Smooth muscle cell (in vitro differentiated cells): ENCODE measurements around the gene CCDC112. TPM values are rescaled to one million over a fixed set of nuclear protein-coding genes. Genes with fewer than 3 reads are reported as not detected.

Experiments
- DNase-seq: peaks from one replicate; lab custom pipeline; 2025; ENCODE audit not compliant: unreplicated experiment; lab: John Stamatoyannopoulos, UW
- H2AFZ ChIP-seq: fragments of 200-600 bp; sonication (generic); 2 replicates; pipeline ENCODE4 v1.6.0; 2016; ENCODE audit warnings: antibody characterized with exemption, low read depth, mild to moderate bottlenecking
- H3F3A ChIP-seq: fragments of 200-600 bp; sonication (generic); 2 replicates; pipeline ENCODE4 v1.6.0; 2017; ENCODE audit warnings: antibody characterized with exemption, low read depth
- H3K27ac ChIP-seq: fragments of 200-600 bp; sonication (generic); 2 replicates; pipeline ENCODE4 v1.5.1; 2016; ENCODE audit warnings: low read depth, mild to moderate bottlenecking
- H3K27me3 ChIP-seq: fragments of 200-600 bp; sonication (generic); 2 replicates; pipeline ENCODE4 v1.6.1; 2016; ENCODE audit warnings: low read depth, mild to moderate bottlenecking
- H3K36me3 ChIP-seq: fragments of 200-600 bp; sonication (generic); 2 replicates; pipeline ENCODE4 v1.5.1; 2016; ENCODE audit warnings: low read depth
- H3K4me1 ChIP-seq: fragments of 200-600 bp; sonication (generic); 2 replicates; pipeline ENCODE4 v1.5.1; 2016; ENCODE audit warnings: low read depth
- H3K4me2 ChIP-seq: fragments of 200-600 bp; sonication (generic); 2 replicates; pipeline ENCODE4 v1.6.0; 2016; ENCODE audit warnings: mild to moderate bottlenecking
- H3K4me3 ChIP-seq: fragments of 200-600 bp; sonication (generic); 2 replicates; pipeline ENCODE4 v1.5.1; 2016; ENCODE audit warnings: mild to moderate bottlenecking
- H3K79me2 ChIP-seq: fragments of 200-600 bp; sonication (generic); 2 replicates; pipeline ENCODE4 v1.6.0; 2016; ENCODE audit warnings: low read depth, mild to moderate bottlenecking
- H3K9ac ChIP-seq: fragments of 200-600 bp; sonication (generic); 2 replicates; pipeline ENCODE4 v1.6.0; 2016; ENCODE audit warnings: low read depth
- H3K9me3 ChIP-seq: fragments of 200-600 bp; sonication (generic); replicated peaks from 2 replicates; pipeline ENCODE4 v1.5.1; 2016; ENCODE audit warnings: low read depth
- H4K20me1 ChIP-seq: fragments of 200-600 bp; sonication (generic); 2 replicates; pipeline ENCODE4 v1.6.0; 2016; ENCODE audit warnings: low read depth
- WGBS: methylation state at CpG from one replicate; pipeline ENCODE4 v1.1.7; 2016; ENCODE audit warnings: low lambda C conversion rate; 5-methylcytosine and 5-hydroxymethylcytosine counted together
- polyA plus RNA-seq: library from polyadenylated mRNA; unstranded; fragments of >200 nt; fragmentation: Nextera tagmentation; extraction: Ambion mirVana; gene quantifications from 2 replicates; pipeline ENCODE4 v1.2.1, GENCODE V29; 2016
- total RNA-seq: library from RNA; depleted of rRNA; stranded (reverse); fragments of >200 nt; gene quantifications from 2 replicates; pipeline ENCODE4 v1.2.3, GENCODE V29; 2014
- TF ChIP-seq, protein P1 (sequence below): fragments of 200-600 bp; sonication (generic); IDR thresholded peaks from 2 replicates; pipeline ENCODE4 v1.5.1; 2017; ENCODE audit warnings: borderline replicate concordance, mild to moderate bottlenecking, antibody characterized with exemption; ENCODE audit not compliant: insufficient read depth, poor library complexity, severe bottlenecking

Gene CCDC112
- total and polyA plus RNA-seq, 2 experiments from 2014 or later, result 6.3 to 9.1 TPM

DNA sequence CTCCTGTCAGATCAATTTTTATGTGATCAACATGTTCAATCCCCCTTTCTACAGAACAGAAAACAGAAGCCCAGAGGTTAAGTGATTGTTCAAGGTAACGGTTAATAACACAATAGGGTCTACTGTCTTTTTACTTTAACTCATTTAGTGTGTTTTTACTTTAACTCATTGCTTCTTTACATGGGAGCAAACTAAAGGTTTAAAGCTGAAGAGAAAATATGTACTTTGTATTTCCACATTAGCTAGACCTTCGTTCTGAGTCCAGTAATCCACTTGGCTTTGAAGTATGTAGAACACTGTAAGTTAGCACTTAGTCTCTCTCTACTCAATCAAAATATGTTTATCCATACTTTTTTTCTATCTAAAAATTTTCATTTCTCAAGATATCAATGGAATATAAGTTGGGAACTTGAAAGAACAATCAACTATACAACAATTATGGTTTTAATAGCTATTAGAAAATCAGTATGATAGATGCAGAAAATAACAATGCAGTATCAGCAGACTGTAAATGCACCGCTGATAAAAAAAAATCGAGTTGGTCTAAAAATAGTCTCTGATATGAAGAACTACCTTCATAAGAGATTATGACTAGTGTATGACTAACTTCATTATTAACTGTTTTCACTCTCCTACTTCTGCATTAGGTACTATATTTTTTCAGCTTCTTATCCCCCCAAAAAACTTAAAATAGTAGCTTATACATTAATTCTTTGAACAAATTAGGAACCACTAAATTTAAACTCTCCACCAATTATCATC is 54.4 kb downstream of the CCDC112 start:
- TF ChIP-seq, protein P1, sequence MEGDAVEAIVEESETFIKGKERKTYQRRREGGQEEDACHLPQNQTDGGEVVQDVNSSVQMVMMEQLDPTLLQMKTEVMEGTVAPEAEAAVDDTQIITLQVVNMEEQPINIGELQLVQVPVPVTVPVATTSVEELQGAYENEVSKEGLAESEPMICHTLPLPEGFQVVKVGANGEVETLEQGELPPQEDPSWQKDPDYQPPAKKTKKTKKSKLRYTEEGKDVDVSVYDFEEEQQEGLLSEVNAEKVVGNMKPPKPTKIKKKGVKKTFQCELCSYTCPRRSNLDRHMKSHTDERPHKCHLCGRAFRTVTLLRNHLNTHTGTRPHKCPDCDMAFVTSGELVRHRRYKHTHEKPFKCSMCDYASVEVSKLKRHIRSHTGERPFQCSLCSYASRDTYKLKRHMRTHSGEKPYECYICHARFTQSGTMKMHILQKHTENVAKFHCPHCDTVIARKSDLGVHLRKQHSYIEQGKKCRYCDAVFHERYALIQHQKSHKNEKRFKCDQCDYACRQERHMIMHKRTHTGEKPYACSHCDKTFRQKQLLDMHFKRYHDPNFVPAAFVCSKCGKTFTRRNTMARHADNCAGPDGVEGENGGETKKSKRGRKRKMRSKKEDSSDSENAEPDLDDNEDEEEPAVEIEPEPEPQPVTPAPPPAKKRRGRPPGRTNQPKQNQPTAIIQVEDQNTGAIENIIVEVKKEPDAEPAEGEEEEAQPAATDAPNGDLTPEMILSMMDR, result no peak
- H3F3A ChIP-seq, result no peaks in the 10 kb centered on the region
- no peaks in the 10 kb centered on the region for H3K9me3 ChIP-seq
- peaks cover 16% of the 10 kb centered on the region for H3K79me2 ChIP-seq
- DNase-seq, result no peak
- no peak overlapping the region for H2AFZ ChIP-seq
- H3K4me1 ChIP-seq, result no peaks in the 10 kb centered on the region
- WGBS, result 90% methylated on average over 4 of the region's 4 CpGs
- peaks cover 49% of the 10 kb centered on the region for H4K20me1 ChIP-seq
- H3K9ac ChIP-seq, result no peak overlapping the region
- H3K27ac ChIP-seq, result no peak overlapping the region
- H3K4me3 ChIP-seq, result no peak overlapping the region
- no peaks in the 10 kb centered on the region for H3K36me3 ChIP-seq
- H3K4me2 ChIP-seq, result no peak overlapping the region
- H3K27me3 ChIP-seq, result no peaks in the 10 kb centered on the region

DNA sequence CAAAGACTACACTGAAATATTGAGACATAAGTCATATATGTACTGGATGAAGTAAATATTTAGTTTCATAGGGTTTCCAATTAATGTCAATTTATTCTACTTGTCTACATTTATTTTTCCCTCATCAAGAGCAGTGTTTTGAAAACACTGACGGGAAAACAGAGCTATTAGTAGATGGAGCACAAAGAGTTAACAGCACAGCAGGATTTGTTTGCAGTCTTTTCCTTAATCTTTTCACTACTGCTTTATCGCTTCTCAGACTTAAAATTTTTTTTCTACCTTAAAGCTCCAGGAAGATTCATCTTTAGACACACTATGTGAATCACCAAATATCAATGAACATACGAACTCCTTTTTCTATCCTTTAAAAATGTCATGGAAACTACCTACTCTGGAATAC is 59.4 kb downstream of the CCDC112 start:
- H4K20me1 ChIP-seq, result peaks cover 15% of the 10 kb centered on the region
- no peak overlapping the region for H3K9ac ChIP-seq
- H3F3A ChIP-seq, result no peaks in the 10 kb centered on the region
- peaks cover 4% of the 10 kb centered on the region for H3K79me2 ChIP-seq
- no peak overlapping the region for H2AFZ ChIP-seq
- WGBS, result 64% methylated on average over 3 of the region's 3 CpGs
- no peak overlapping the region for H3K4me3 ChIP-seq
- TF ChIP-seq, protein P1, result no peak
- no peak for DNase-seq
- no peaks in the 10 kb centered on the region for H3K27me3 ChIP-seq
- no peak overlapping the region for H3K27ac ChIP-seq
- peaks cover 3% of the 10 kb centered on the region for H3K36me3 ChIP-seq
- no peaks in the 10 kb centered on the region for H3K9me3 ChIP-seq
- no peak overlapping the region for H3K4me2 ChIP-seq
- H3K4me1 ChIP-seq, result no peaks in the 10 kb centered on the region

DNA sequence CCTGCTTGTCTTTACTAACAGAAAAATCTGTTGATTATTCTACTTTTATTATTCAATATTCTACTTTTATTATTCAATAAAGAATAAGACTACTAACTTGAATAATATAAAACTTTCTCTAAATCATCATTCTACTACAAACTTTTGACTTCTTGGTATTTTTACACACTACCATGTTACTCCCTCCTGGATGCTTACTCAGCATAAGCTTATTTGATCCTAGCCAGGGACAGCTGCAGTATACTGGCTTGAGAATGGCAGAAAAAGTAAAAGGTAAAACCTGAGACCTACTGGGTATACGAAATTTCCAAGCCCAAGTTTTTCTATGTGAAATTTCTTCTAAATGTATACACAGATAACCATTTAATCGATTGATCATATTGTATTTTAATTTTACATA is 59.9 kb downstream of the CCDC112 start:
- Histone ChIP-seq H3K36me3 (peaks cover 3% of the 10 kb centered on the region), H3K9me3 (no peaks in the 10 kb centered on the region), H3F3A (no peaks in the 10 kb centered on the region), H3K4me2 (no peak overlapping the region), H2AFZ (no peak overlapping the region), H3K27me3 (no peaks in the 10 kb centered on the region), H3K27ac (no peak overlapping the region), H3K9ac (no peak overlapping the region), H4K20me1 (peaks cover 13% of the 10 kb centered on the region), H3K4me3 (no peak overlapping the region), H3K4me1 (no peaks in the 10 kb centered on the region), H3K79me2 (peaks cover 4% of the 10 kb centered on the region)
- no peak for DNase-seq
- 96% methylated on average over 2 of the region's 2 CpGs for WGBS
- TF ChIP-seq, protein P1, result no peak

DNA sequence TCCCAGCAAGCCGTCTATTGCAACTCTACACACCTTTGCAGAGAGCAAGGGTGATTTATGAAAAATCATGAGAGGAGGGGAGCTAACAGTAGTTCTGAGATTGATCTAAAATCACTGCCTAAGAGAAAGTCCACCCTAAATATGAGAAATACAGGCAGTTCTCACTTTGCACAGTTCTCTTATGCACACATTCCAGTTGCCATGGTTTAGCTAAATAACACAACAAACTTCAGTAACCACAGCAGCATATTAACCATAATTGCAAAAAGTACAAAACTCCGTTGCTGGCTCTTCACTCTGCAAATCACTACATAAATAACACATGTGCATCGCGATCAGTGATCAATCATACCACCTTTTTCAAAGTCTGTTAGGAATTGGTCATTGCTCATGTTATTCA is 64.9 kb downstream of the CCDC112 start:
- Histone ChIP-seq H3K36me3 (peaks cover 7% of the 10 kb centered on the region), H3K27me3 (no peaks in the 10 kb centered on the region), H3K27ac (no peak overlapping the region), H3K4me1 (no peaks in the 10 kb centered on the region), H3K4me2 (no peak overlapping the region), H3K4me3 (no peak overlapping the region), H4K20me1 (peaks cover 11% of the 10 kb centered on the region), H3F3A (no peaks in the 10 kb centered on the region), H3K9ac (no peak overlapping the region), H3K79me2 (no peaks in the 10 kb centered on the region), H3K9me3 (no peaks in the 10 kb centered on the region), H2AFZ (no peak overlapping the region)
- TF ChIP-seq, protein P1, result no peak
- no peak for DNase-seq
- over 99% methylated on average over 4 of the region's 4 CpGs for WGBS
